Measurements from ENCODE around the gene EIPR1.

GRCh38 chr2:3336844-3337243, 40.8 kb downstream of the EIPR1 start:
- TF ChIP-seq CTCF (optimal IDR thresholded peaks at IDR 0.05 in 1 of 3, IDR thresholded peaks at IDR 0.05 in 1 of 3, conservative IDR thresholded peaks at IDR 0.05 in 1 of 3; ENCODE audit: extremely low read depth in 1 of 3, insufficient read depth in 2 of 3, low read length in 3 of 3) (no peak), EZH2 (IDR thresholded peaks at IDR 0.05; ENCODE audit: low read length) (no peak)
